CD4-positive, alpha-beta T cell treated with Interleukin-17A for 1 hour (primary cell): Measurements from ENCODE around the gene AOAH.
"Not testable (repeated sequence)": the region's sequence is repeated elsewhere in the genome, so short reads cannot be mapped to it uniquely, and the experiment has no call there.

Experiments used
- DNase-seq: peaks from one replicate; pipeline ENCODE4 v3.0.0-alpha.2; 2020

The AOAH gene

DNA sequence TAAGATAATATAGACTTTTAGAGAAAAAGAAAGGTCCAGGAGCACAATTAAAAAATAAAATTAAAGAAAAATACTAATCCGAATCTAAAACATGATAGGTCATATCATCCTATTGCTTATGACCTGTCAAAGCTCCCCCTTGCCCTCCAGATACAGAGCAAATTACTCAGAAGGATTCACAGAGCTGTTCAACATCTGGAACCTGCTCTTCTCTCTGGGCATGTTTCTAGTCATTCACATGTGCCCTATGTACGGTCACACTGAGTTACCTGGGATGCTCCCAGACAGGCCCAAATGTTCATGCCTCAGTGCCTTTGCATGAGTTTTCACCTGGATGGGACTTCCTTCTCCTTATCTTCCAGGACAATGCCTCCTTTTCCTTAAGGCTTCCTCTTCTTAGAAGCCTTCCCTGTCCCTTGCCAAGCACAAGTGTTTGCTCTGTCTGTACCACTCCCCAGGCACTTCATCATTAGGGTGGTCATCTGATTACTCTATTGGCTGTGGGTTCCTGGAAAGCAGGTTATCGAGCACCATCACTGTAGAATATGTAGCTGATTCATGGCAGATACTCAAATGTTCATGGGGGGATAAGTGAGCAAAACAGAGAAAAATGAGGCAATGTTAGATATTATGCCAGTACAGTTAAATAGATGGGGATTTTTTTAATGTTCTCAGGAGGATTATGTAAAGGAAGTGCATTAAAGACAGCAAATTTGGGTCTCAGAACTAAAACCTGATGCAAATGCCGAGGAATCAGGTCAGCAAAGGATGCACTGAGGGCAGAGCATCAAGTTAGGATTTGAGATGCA lies 12.0 kb upstream of the AOAH start:
- DNase-seq: no peak

DNA sequence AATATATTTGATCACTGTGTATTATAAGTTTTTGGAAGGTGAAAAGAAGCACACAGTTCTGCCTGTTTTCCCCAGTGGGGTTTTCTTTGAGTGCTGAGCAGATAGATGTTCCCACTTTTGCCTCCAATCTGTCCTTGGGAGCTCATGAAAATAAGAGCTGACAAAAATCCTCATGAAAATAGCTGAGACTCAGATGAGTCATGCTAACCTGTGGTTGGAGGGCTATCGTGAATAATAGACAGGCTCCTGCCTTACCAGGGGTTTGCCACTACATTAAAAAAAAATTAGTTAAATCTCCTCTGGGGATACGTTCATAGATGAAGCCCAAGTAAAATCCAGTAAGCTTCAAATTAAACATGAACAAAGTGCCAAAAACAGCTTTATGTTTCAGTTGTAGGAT lies 10.9 kb upstream of the AOAH start:
- no peak for DNase-seq

GRCh38 chr7:36734731-36735130 lies 10.4 kb upstream of the AOAH start:
- DNase-seq: no peak

- no peak for DNase-seq
These were observed 9.1 kb upstream of the AOAH start for GRCh38 chr7:36733411-36733810.

- DNase-seq: no peak
These were observed 8.5 kb upstream of the AOAH start for GRCh38 chr7:36732806-36733205.

- no peak for DNase-seq
These were observed 5.8 kb upstream of the AOAH start for GRCh38 chr7:36730046-36730445.

- DNase-seq: no peak
These were observed 3.8 kb upstream of the AOAH start for GRCh38 chr7:36728143-36728542.

- no peak for DNase-seq
These were observed 2.7 kb upstream of the AOAH start for GRCh38 chr7:36726806-36727503.

DNA sequence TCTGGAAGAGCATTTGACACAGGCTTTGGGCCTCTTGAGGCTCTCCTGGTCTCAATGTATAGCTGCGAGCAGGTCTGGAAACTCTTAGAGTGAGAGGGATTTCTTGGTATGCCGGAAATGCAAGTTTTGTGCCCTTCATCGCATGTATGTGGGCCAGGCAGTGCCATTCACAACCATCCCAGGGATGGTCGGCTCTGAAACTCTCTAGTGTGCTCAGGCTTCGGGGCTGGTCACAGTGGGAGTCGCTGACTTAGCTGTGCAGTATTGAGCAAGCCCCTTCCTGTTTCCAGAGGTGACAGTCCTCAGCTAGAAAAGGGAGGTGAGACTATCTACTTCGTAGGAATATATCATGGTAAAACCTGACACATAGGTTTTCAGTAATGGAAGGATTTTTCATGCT lies 2.0 kb upstream of the AOAH start:
- DNase-seq: no peak

DNA sequence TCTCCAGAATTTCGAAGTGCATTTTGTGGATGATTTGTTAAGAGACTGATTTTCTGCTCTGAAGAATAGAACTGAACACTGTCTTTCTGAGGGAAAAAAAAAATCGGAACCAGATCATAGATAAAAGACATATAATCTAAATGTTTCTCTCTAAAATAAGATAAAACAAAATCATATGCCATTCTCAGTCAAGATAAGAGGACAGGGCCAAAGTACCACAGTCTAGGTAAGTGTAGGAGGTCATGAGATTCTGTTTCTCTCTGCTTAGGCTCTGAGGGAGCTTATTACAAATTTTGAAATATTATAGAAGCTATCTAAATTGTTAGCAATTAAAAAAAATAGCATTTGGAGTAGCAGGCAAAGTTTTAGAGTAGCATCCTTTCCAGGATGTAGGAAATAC lies 702 bp upstream of the AOAH start:
- no peak for DNase-seq

GRCh38 chr7:36723291-36723690 lies 1.0 kb downstream of the AOAH start:
- DNase-seq: no peak

DNA sequence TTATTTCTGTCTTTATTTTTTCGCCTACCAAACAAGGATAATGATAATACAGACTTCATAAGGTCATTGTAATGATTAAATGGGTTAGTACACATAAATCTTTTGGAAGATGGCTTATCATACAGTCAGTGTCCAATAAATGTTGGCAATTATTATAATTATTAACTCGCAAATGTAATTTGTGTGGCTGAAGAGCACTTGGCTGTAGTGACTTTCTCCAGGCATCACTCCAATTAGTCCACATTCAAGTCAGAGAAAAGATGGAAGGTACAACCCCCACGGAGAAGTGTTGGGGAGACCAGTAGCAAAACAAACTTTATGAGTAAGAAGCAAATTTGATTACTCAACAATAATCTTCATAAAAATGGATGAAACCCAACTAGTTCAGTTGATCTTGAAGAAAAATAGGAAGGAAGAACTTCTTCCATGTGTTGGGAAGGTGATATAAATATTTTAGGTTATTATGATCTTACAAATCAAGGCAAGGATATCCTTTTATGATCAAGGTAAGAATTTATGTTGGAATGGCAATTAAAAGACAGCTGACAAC lies 5.1 kb downstream of the AOAH start:
- no peak for DNase-seq

GRCh38 chr7:36717586-36717985 lies 6.7 kb downstream of the AOAH start:
- DNase-seq: no peak

DNA sequence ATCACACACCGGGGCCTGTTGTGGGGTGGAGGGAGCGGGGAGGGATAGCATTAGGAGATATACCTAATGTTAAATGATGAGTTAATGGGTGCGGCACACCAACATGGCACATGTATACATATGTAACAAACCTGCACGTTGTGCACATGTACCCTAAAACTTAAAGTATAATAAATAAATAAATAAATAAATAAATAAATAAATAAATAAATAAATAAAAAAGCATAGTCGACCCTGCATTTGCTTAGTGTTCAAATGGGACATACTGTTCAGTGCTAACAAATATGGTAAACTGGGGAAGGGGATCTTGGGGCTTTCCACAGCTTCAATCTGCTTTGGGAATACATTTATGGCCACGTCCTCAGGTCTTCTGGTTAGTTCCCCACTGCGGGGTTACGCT lies 7.5 kb downstream of the AOAH start:
- not testable (repeated sequence) for DNase-seq

GRCh38 chr7:36712015-36712414 lies 12.3 kb downstream of the AOAH start:
- no peak for DNase-seq

GRCh38 chr7:36711256-36711655 lies 13.0 kb downstream of the AOAH start:
- no peak for DNase-seq

- DNase-seq: no peak
These were observed 14.0 kb downstream of the AOAH start for GRCh38 chr7:36710186-36710791.

DNA sequence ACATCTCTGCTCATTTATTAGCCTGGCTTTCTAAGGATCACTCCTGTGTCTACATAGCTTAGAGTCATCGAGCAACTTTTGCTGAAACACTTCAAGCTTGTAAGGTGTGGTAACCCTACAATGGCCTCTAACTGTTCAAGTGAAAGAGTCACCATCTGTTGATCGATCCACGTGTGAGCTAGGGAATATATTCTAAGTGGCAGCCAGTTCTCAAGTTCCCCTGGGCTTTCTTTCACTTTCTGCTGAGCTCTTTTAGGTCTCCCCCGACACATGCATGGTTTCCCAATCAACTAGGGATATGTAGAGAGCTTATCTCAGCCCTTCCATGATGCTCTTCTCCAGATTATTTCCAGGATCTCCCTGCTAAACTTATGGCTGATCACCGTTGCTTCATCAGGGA lies 15.5 kb downstream of the AOAH start:
- DNase-seq: no peak

DNA sequence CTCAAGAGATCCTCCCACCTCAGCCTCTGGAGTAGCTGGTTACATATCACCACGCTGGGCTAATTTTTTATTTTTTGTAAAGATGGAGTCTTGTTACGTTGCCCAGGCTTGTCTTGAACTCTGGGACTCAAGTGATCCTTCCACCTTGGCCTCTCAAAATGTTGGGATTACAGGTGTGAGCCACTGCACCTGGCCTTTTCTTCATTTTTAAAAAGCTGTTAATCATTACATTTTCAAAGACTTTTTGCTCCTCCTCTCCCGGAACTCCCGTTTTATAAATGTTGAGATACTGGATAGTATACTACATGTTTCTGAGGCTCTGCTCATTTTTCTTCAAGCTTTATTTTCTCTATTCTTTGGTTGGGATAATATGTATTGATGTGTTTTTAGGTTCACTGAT lies 16.4 kb downstream of the AOAH start:
- DNase-seq: no peak

DNA sequence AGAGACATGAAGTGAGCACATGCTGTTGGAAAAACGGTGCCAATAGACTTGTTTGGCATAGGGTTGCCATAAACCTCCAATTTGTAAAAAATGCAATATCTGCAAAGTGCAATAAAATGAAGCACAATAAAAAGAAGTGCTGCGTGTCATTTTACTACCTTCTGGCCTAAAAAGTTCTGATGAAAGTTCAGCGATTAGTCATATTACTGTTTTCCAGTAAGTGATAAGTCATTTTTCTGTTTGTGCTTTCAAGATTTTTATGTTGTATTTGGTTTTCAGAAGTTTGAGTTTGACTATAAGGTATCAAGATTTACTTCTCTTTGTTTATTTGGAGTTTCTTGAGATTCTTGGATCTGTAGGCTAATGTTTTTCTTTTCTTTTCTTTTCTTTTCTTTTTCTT lies 16.8 kb downstream of the AOAH start:
- no peak for DNase-seq

DNA sequence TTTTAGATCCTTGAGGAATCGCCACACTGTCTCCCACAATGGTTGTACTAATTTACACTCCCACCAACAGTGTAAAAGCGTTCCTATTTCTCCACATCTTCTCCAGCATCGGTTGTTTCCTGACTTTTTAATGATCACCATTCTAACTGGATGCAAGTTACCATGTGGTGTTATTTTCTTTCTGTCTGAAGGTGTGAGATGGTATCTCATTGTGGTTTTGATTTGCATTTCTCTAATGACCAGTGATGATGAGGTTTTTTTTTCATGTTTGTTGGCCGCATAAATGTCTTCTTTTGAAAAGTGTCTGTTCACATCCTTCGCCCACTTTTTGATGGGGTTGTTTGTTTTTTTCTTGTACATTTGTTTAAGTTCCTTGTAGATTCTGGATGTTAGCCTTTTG lies 20.4 kb downstream of the AOAH start:
- not testable (repeated sequence) for DNase-seq

DNA sequence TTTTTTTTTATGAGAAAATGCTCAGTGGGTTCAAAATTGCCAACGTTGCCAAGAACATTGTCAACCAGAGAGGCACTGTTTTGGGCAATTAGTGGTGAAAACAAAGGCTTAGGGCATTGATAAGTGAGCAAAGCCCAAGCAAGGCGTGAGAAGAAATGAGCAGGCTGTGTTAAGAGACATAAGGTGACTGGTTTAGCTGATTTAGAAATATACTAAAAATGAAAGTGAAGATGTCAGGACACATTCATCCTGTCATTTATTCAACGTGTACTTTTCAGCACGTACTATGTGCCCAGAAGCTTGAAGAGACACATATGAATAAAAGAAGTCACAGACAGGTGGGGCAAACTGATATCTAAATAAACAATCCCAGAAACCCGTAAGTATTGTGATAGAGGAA lies 31.8 kb downstream of the AOAH start:
- peak; percentile 30 for DNase-seq

DNA sequence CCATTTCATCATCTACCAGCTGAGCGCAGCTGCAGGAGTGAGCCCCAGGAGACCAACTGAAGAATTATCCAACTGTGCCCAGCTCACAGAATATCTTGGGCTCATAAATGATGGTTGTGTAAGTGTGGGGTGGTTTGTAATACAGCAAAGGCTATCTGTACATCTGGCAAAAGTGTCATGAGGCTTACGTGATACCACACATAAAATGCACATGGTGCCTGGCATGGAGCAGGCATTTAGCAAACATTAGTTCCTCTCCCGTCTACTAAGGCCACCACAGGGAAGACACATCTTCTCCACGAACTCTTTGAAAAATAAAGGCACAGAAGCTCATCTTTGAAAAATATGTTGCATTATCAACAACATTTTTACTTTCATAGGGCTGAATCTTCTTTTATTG lies 32.3 kb downstream of the AOAH start:
- DNase-seq: no peak
